ENCODE measurements around the gene PRDM13. TPM values are rescaled to one million over a fixed set of nuclear protein-coding genes. Genes with fewer than 3 reads are reported as not detected.

Gene PRDM13
- total and polyA plus RNA-seq, 2 of the 8 experiments (the other 6 are each of a cell fraction or from before 2014, with no cell fraction given), result 0.05 to 0.09 TPM

- Histone ChIP-seq H3K36me3 (ENCODE audit: control insufficient read depth in 2 of 4, insufficient read depth in 4 of 4, low read length in 3 of 4) (no peaks in the 10 kb centered on the region), H3K27me3 (replicated peaks in 1 of 4; ENCODE audit: control insufficient read depth in 3 of 4, extremely low read depth in 1 of 4, insufficient read depth in 3 of 4, low read length in 3 of 4) (peaks cover 49 to 73% (median 57%) of the 10 kb centered on the region in 4 experiments), H4K20me1 (replicated peaks in 1 of 2; ENCODE audit: control insufficient read depth in 1 of 2, insufficient read depth in 2 of 2, low read length in 2 of 2) (peaks cover 0 to 4% of the 10 kb centered on the region in 2 experiments), H2BK20ac (ENCODE audit: low read length) (no peak overlapping the region), H3K79me2 (ENCODE audit: control insufficient read depth in 1 of 2, insufficient read depth in 2 of 2, low read length in 2 of 2) (no peaks in the 10 kb centered on the region), H2AK5ac (ENCODE audit: low read depth, low read length) (no peak overlapping the region), H3K18ac (ENCODE audit: extremely low read depth, low read length) (no peak overlapping the region), H3K14ac (ENCODE audit: insufficient read length) (no peak overlapping the region), H3K79me1 (ENCODE audit: low read depth, low read length) (no peaks in the 10 kb centered on the region), H3K56ac (replicated peaks; ENCODE audit: insufficient read length, low read depth, low read length) (no peak overlapping the region), H2BK5ac (ENCODE audit: low read depth, low read length) (no peak overlapping the region), H4K91ac (replicated peaks; ENCODE audit: insufficient read length, low read length) (no peak overlapping the region), H3K9ac (replicated peaks in 1 of 4; ENCODE audit: extremely low read depth in 1 of 4, low read depth in 3 of 4, low read length in 3 of 4) (no peak overlapping the region), H3K4me2 (ENCODE audit: insufficient read depth in 1 of 2, low read depth in 2 of 2, low read length in 2 of 2) (peak overlapping the region; percentile 63 to 75), H3K4me1 (replicated peaks in 1 of 4; ENCODE audit: control insufficient read depth in 3 of 4, insufficient read depth in 4 of 4, low read length in 3 of 4) (peaks cover 0 to 6% (median 4%) of the 10 kb centered on the region in 4 experiments; a peak in 5 of 7 replicates), H2BK15ac (ENCODE audit: low read length) (no peak overlapping the region), H3K23ac (ENCODE audit: insufficient read length) (no peak overlapping the region), H2BK120ac (replicated peaks; ENCODE audit: low read depth, low read length) (no peak overlapping the region), H2BK12ac (ENCODE audit: low read depth, low read length) (no peak overlapping the region), H3K4me3 (ENCODE audit: extremely low read depth in 1 of 4, insufficient read depth in 2 of 4, low read depth in 3 of 4, low read length in 4 of 4) (peak overlapping the region; percentile 36 to 58 (median 42); a peak in 7 of 8 replicates), H4K8ac (ENCODE audit: extremely low read depth, insufficient read depth, low read length) (no peak overlapping the region), H3K27ac (ENCODE audit: low read depth, low read length) (no peak overlapping the region), H4K5ac (ENCODE audit: insufficient read length, low read depth, low read length) (no peak overlapping the region), H3K23me2 (ENCODE audit: low read depth, low read length) (peaks cover 6% of the 10 kb centered on the region; the same call in 1 of the 2 replicates), H3K9me3 (ENCODE audit: insufficient read depth in 2 of 2, low read depth in 1 of 2, low read length in 1 of 2) (no peaks in the 10 kb centered on the region), H2AFZ (ENCODE audit: low read length) (peak overlapping the region; percentile 67; the same call in 1 of the 2 replicates), H3K4ac (replicated peaks; ENCODE audit: insufficient read length, low read depth, low read length) (no peak overlapping the region)
- no peak for TF ChIP-seq MAFK (IDR thresholded peaks at IDR 0.05; ENCODE audit: low read depth, low read length)
- TF ChIP-seq SUZ12 (IDR thresholded peaks at IDR 0.05; ENCODE audit: low read length), result peak; percentile 12; the same call in 1 of the 2 replicates
- TF ChIP-seq EZH2 (IDR thresholded peaks at IDR 0.05; ENCODE audit: low read depth, low read length, severe bottlenecking), result no peak
- TF ChIP-seq USF2 (IDR thresholded peaks at IDR 0.05; ENCODE audit: low read length), result no peak
- TF ChIP-seq RFX5 (IDR thresholded peaks at IDR 0.05; ENCODE audit: borderline replicate concordance, low read depth, low read length), result no peak
- no peak for TF ChIP-seq RBBP5 (IDR thresholded peaks at IDR 0.05; ENCODE audit: borderline replicate concordance, low read depth, low read length)
- ChIA-PET CTCF (ENCODE audit: partially characterized antibody) (interaction anchor here (1.0 to 2.0 kb wide), 5 partner anchors 9 to 813 kb away, joined by 3 to 10 read pairs (median 3); no protein-coding TSS in a partner anchor), POLR2A (ENCODE audit: partially characterized antibody) (interaction anchor here (1.0 to 3.2 kb wide), 2 partner anchors 16 to 51 kb away, joined by 3 to 14 read pairs; partner anchors contain the start of gene CCNC)
- no peak for DNase-seq (ENCODE audit: low read depth in 1 of 2, low spot score in 2 of 2)
- FAIRE-seq, result no peak
- WGBS, 2 experiments (ENCODE audit: extremely low coverage in 1 of 2, insufficient coverage in 1 of 2, insufficient read length in 1 of 2, insufficient replicate concordance in 2 of 2, low coverage in 1 of 2, low lambda C conversion rate in 2 of 2, missing lambda C conversion rate in 1 of 2), result 44% methylated on average over 5 of the region's 5 CpGs; no CpG with 5 or more reads in 1 of the 2 experiments
Observed at GRCh38 chr6:99619409-99619762, 12.8 kb downstream of the PRDM13 start.
